Small intestine (tissue), 16 donors: ENCODE results near the gene IPO7. TPM values are rescaled to one million over a fixed set of nuclear protein-coding genes. Genes with fewer than 3 reads are reported as not detected.
A peak's percentile ranks its signal among the peaks of the same experiment; 100 is the strongest.
"Not testable (repeated sequence)": the region's sequence is repeated elsewhere in the genome, so short reads cannot be mapped to it uniquely, and the experiment has no call there.

Experiments
- DNase-seq, 2 donors: peaks; one replicate each; pipeline versions ENCODE4 v3.0.0 to v3.0.0-alpha.2; 2013
- FAIRE-seq: peaks from 2 replicates; lab custom pipeline; 2012; peaks lifted over from hg19 to GRCh38; lab: Jason Lieb, UNC
- H3K27ac ChIP-seq, 3 donors: one replicate each; pipeline ENCODE4 v1.5.1; 2013; ENCODE audit warnings: low read length in 2 of 3, mild to moderate bottlenecking in 2 of 3, control low read depth in 1 of 3, inconsistent platforms in 1 of 3, low read depth in 1 of 3, moderate library complexity in 1 of 3
- H3K27me3 ChIP-seq, 3 donors: one replicate each; pipeline ENCODE4 v1.6.1; 2013; ENCODE audit warnings: low read length in 3 of 3, inconsistent platforms in 1 of 3; ENCODE audit not compliant: control insufficient read depth in 3 of 3, insufficient read depth in 3 of 3
- H3K36me3 ChIP-seq, 3 donors: one replicate each; pipeline ENCODE4 v1.6.1; 2013; ENCODE audit warnings: low read length in 3 of 3, inconsistent platforms in 1 of 3, low read depth in 1 of 3, mild to moderate bottlenecking in 1 of 3, moderate library complexity in 1 of 3; ENCODE audit not compliant: control insufficient read depth in 3 of 3, insufficient read depth in 2 of 3
- H3K4me1 ChIP-seq, 3 donors: one replicate each; pipeline ENCODE4 v1.6.1; 2013; ENCODE audit warnings: low read length in 2 of 3, inconsistent platforms in 1 of 3, low read depth in 1 of 3, mild to moderate bottlenecking in 1 of 3, moderate library complexity in 1 of 3; ENCODE audit not compliant: control insufficient read depth in 3 of 3, insufficient read depth in 2 of 3
- H3K4me3 ChIP-seq, 3 donors: one replicate each; pipeline ENCODE4 v1.5.1; 2013; ENCODE audit warnings: low read length in 3 of 3, control low read depth in 1 of 3, inconsistent platforms in 1 of 3, low read depth in 1 of 3, mild to moderate bottlenecking in 1 of 3, moderate library complexity in 1 of 3
- H3K9me3 ChIP-seq, 2 donors: one replicate each; pipeline ENCODE4 v1.6.1; 2013; ENCODE audit warnings: low read depth in 1 of 2, low read length in 1 of 2; ENCODE audit not compliant: control insufficient read depth in 2 of 2, insufficient read depth in 1 of 2
- WGBS, 3 donors: extraction: QIAGEN DNeasy Blood & Tissue Kit; methylation state at CpG; one replicate each; pipeline ENCODE4 v1.1.7; 2013; 5-methylcytosine and 5-hydroxymethylcytosine counted together
- long read RNA-seq, 10 donors: transcript quantifications; one replicate each; lab custom pipeline, GENCODE V29; 2026
- polyA plus RNA-seq, 4 donors: library from polyadenylated mRNA; stranded (reverse) in 3 of 4; unstranded in 1 of 4; fragments of 200-250 nt in 3 of 4; fragments of 120-200 nt in 1 of 4; gene quantifications; one replicate each; pipeline versions ENCODE4 v1.2.1 to v1.2.3, GENCODE V29; 2013
- donor health status: healthy with polysubstance abuse.
- donor health status: control.
- donor health status: control.
- donor health status: Bipolar disorder and iron deficiency.
- donor health status: healthy.

IPO7 gene
- polyA plus RNA-seq: 10 to 100 TPM; 21.5 to 91.8 (median 33.8) TPM
- long read RNA-seq, donor 1, full-length matches to known transcripts: 14 of 32 reads
- long read RNA-seq, donor 1, partial matches to known transcripts: 18 of 32 reads
- long read RNA-seq, donor 1, other reads (novel, unspliced or antisense): 0 of 32 reads
- long read RNA-seq, donor 2, full-length matches to known transcripts: 7 of 25 reads
- long read RNA-seq, donor 2, partial matches to known transcripts: 18 of 25 reads
- long read RNA-seq, donor 2, other reads (novel, unspliced or antisense): 0 of 25 reads
- long read RNA-seq, donor 3, full-length matches to known transcripts: 1 of 6 reads
- long read RNA-seq, donor 3, partial matches to known transcripts: 5 of 6 reads
- long read RNA-seq, donor 3, other reads (novel, unspliced or antisense): 0 of 6 reads
- long read RNA-seq, donor 4: 0 reads
- long read RNA-seq, donor 5: 0 reads
- long read RNA-seq, donor 6, full-length matches to known transcripts: 6 of 11 reads
- long read RNA-seq, donor 6, partial matches to known transcripts: 5 of 11 reads
- long read RNA-seq, donor 6, other reads (novel, unspliced or antisense): 0 of 11 reads
- long read RNA-seq, donor 7: 0 reads
- long read RNA-seq, donor 8: 0 reads
- long read RNA-seq, donor 9, partial matches to known transcripts: 7 of 7 reads
- long read RNA-seq, donor 9, other reads (novel, unspliced or antisense): 0 of 7 reads
- long read RNA-seq, donor 10, full-length matches to known transcripts: 11 of 18 reads
- long read RNA-seq, donor 10, partial matches to known transcripts: 7 of 18 reads
- long read RNA-seq, donor 10, other reads (novel, unspliced or antisense): 0 of 18 reads

GRCh38 chr11:9384535-9385326, at the start of gene IPO7:
TSS of gene IPO7 (plus strand) at chr11:9384652. CDS start at chr11:9384764, 112 bp downstream.
- DNase-seq (peak; percentile 93 to 94), FAIRE-seq (no peak)
- peaks cover 0 to 12% (median 1%) of the 10 kb centered on the region in 3 donors for H3K36me3 ChIP-seq
- 0% methylated on average over 68 to 70 of the region's 70 CpGs for WGBS, 3 donors
- H3K9me3 ChIP-seq: no peaks in the 10 kb centered on the region
- H3K27me3 ChIP-seq: no peaks in the 10 kb centered on the region
- H3K4me1 ChIP-seq: peaks cover 0 to 5% (median 4%) of the 10 kb centered on the region in 3 donors
- peak within 1 kb of the TSS; percentile 75 to 99 (median 87) for H3K4me3 ChIP-seq
- H3K27ac ChIP-seq: peak within 1 kb of the TSS; percentile 91 to 97 (median 92)

DNA sequence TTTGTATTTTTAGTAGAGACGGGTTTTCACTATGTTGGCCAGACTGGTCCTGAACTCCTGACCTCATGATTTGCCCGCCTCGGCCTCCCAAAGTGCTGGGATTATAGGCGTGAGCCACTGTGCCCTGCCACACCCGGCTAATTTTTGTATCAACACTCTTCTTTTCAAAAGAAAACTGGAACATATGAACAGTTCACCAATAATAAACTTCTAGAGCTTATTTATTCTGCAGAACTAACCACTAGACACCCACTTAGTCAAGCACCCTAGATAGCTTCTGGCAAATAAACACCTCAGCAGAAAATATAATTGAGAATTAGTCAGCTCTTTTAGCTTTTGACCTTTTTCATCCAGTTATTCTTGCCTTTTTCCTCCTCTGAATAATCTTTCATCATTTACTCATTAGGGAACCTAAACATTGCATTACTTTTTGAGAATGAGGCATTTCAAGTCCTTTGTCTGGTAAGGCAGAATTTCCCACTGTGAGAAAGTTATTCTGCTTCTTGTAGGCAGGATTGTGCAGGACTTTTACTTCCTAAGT, 42.7 kb upstream of the IPO7 start:
- Histone ChIP-seq H3K4me1 (no peaks in the 10 kb centered on the region), H3K9me3 (no peaks in the 10 kb centered on the region), H3K36me3 (no peaks in the 10 kb centered on the region), H3K27me3 (no peaks in the 10 kb centered on the region), H3K4me3 (no peak overlapping the region), H3K27ac (no peak overlapping the region)
- 39 to 63% (median 46%) methylated on average over 5 of the region's 5 CpGs for WGBS, 3 donors
- DNase-seq: no peak
- FAIRE-seq: no peak

- Histone ChIP-seq H3K27ac (no peak overlapping the region), H3K27me3 (no peaks in the 10 kb centered on the region), H3K9me3 (no peaks in the 10 kb centered on the region), H3K36me3 (no peaks in the 10 kb centered on the region), H3K4me1 (no peaks in the 10 kb centered on the region), H3K4me3 (no peak overlapping the region)
- FAIRE-seq: no peak
- 64 to 87% (median 85%) methylated on average over 3 of the region's 3 CpGs for WGBS, 3 donors
- no peak for DNase-seq
Measured at GRCh38 chr11:9344061-9344680, 40.3 kb upstream of the IPO7 start.

- Histone ChIP-seq H3K9me3 (no peaks in the 10 kb centered on the region), H3K4me3 (no peak overlapping the region), H3K27ac (no peak overlapping the region), H3K4me1 (no peaks in the 10 kb centered on the region), H3K27me3 (no peaks in the 10 kb centered on the region), H3K36me3 (no peaks in the 10 kb centered on the region)
- WGBS, 3 donors: 71 to 91% (median 73%) methylated on average over 2 of the region's 2 CpGs
- DNase-seq (no peak), FAIRE-seq (no peak)
Measured at GRCh38 chr11:9347100-9347499, 37.4 kb upstream of the IPO7 start.

- 67 to 69% (median 67%) methylated on average over 4 of the region's 4 CpGs for WGBS, 3 donors
- not testable (repeated sequence) for DNase-seq, H3K27me3 ChIP-seq, FAIRE-seq, H3K4me1 ChIP-seq, H3K4me3 ChIP-seq, H3K9me3 ChIP-seq, H3K27ac ChIP-seq, H3K36me3 ChIP-seq
Measured at GRCh38 chr11:9347779-9348178, 36.7 kb upstream of the IPO7 start.

DNA sequence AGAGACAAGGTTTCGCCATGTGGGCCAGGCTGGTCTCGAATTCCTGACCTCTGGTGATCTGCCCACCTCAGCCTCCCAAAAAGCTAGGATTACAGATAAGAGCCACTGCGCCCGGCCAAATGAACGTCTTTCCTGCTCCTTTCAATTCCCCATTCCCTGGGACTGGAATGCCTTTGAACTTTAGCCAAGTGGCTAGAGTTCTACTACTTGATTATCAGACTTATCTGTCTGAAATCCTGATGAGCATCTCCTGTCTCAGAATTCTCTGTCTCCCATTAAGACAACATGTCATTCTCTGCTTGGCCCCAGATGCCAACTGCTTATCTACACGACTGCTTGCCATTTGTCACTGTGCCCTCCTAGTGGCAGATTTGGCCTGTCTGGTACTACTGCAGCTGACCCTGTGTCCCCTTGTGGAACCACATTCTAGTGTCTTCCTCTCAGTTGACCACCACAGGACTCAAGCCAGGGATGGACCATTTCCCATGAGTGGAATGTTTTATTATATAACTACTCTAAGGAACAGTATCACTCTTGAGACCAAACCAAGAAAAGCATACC, 33.1 kb upstream of the IPO7 start:
- no peak for DNase-seq
- WGBS, 3 donors: 38 to 75% (median 53%) methylated on average over 6 of the region's 6 CpGs
- no peak overlapping the region for H3K4me3 ChIP-seq
- no peak for FAIRE-seq
- no peaks in the 10 kb centered on the region for H3K36me3 ChIP-seq
- no peaks in the 10 kb centered on the region for H3K27me3 ChIP-seq
- no peak overlapping the region for H3K27ac ChIP-seq
- H3K9me3 ChIP-seq: no peaks in the 10 kb centered on the region
- H3K4me1 ChIP-seq: no peaks in the 10 kb centered on the region

DNA sequence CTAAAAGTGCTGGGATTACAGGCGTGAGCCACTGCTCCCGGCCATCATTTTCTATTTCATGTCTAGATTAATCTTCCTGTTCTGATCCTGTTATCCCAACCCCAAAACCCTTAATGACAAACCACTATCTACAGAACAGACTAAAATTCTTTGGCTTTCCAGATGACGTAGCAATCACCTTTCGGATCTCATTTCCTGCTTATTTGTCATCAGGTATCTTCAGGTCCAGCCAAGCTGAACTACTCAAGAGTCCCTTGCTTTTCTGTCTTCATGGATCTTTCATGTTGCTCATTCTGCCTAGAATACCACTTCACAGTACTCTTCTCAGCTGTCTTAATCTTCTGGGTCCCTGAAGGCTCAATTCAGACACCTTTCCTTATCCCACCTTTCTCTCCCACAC, 27.4 kb upstream of the IPO7 start:
- 91 to 96% (median 93%) methylated on average over 4 of the region's 4 CpGs for WGBS, 3 donors
- DNase-seq (no peak), FAIRE-seq (no peak)
- Histone ChIP-seq H3K4me1 (no peaks in the 10 kb centered on the region), H3K36me3 (no peaks in the 10 kb centered on the region), H3K4me3 (no peak overlapping the region), H3K9me3 (no peaks in the 10 kb centered on the region), H3K27me3 (no peaks in the 10 kb centered on the region), H3K27ac (no peak overlapping the region)
